Peyer's patch (tissue), 4 donors: ENCODE results near the gene LRRC9. TPM values are rescaled to one million over a fixed set of nuclear protein-coding genes. Genes with fewer than 3 reads are reported as not detected.

Experiments
- DNase-seq, 3 donors: peaks; one replicate each; pipeline ENCODE4 v3.0.0-alpha.2; 2017 to 2019
- H3K27ac ChIP-seq, 4 donors: fragments of 200-600 bp; sonication (generic); one replicate each; pipeline ENCODE4 v1.5.1; 2016 to 2019
- H3K27me3 ChIP-seq, 2 donors: fragments of 200-600 bp; sonication (generic); one replicate each; pipeline ENCODE4 v1.5.1; 2019
- H3K36me3 ChIP-seq, 3 donors: fragments of 200-600 bp; sonication (generic); one replicate each; pipeline ENCODE4 v1.5.1; 2016 to 2019
- H3K4me1 ChIP-seq, 4 donors: fragments of 200-600 bp; sonication (generic); one replicate each; pipeline ENCODE4 v1.5.1; 2016 to 2019
- H3K4me3 ChIP-seq, 4 donors: fragments of 200-600 bp; sonication (generic); 1 replicate in 3 of 4; 2 replicates in 1 of 4; pipeline ENCODE4 v1.5.1; 2016 to 2019; ENCODE audit warnings: mild to moderate bottlenecking in 1 of 4
- H3K9me3 ChIP-seq, 4 donors: fragments of 200-600 bp; sonication (generic); one replicate each; pipeline ENCODE4 v1.5.1; 2016 to 2019; ENCODE audit warnings: mild to moderate bottlenecking in 1 of 4
- CTCF ChIP-seq, 6 experiments: fragments of 450-650 bp in 4 of 6; fragments of 200-600 bp in 2 of 6; sonication (generic) in 1 of 6; IDR thresholded peaks; one replicate each; pipeline ENCODE4 v1.5.1; 2017 to 2019; ENCODE audit warnings: antibody characterized with exemption in 6 of 6, mild to moderate bottlenecking in 3 of 6, moderate library complexity in 1 of 6
- POLR2A ChIP-seq, 2 donors: fragments of 450-650 bp; IDR thresholded peaks; one replicate each; pipeline ENCODE4 v1.5.1; 2017; ENCODE audit warnings: antibody characterized with exemption in 2 of 2, mild to moderate bottlenecking in 2 of 2, moderate library complexity in 2 of 2
- total RNA-seq, 4 donors: library from RNA; depleted of rRNA; stranded (reverse); fragments of >200 nt; gene quantifications; one replicate each; pipeline ENCODE4 v1.1.0, GENCODE V29; 2016

The LRRC9 gene
- total RNA-seq, 4 donors from 2014 or later, result 0.27 to 13.4 (median 5.1) TPM; not detected in 1

- Histone ChIP-seq H3K4me3 (no peak overlapping the region), H3K4me1 (no peaks in the 10 kb centered on the region), H3K9me3 (no peaks in the 10 kb centered on the region), H3K36me3 (peaks cover 0 to 6% (median 0%) of the 10 kb centered on the region in 3 donors), H3K27me3 (no peaks in the 10 kb centered on the region), H3K27ac (no peak overlapping the region)
- TF ChIP-seq POLR2A (IDR thresholded peaks at IDR 0.05) (no peak), CTCF (IDR thresholded peaks at IDR 0.05) (no peak)
- DNase-seq, result no peak
These were observed 182.4 kb downstream of the LRRC9 start for GRCh38 chr14:60102389-60102788.

GRCh38 chr14:60106339-60106738 is 186.4 kb downstream of the LRRC9 start:
- Histone ChIP-seq H3K27me3 (no peaks in the 10 kb centered on the region), H3K9me3 (no peaks in the 10 kb centered on the region), H3K27ac (no peak overlapping the region), H3K36me3 (no peaks in the 10 kb centered on the region), H3K4me1 (no peaks in the 10 kb centered on the region), H3K4me3 (no peak overlapping the region)
- no peak for DNase-seq
- TF ChIP-seq POLR2A (IDR thresholded peaks at IDR 0.05) (no peak), CTCF (IDR thresholded peaks at IDR 0.05) (no peak)

DNA sequence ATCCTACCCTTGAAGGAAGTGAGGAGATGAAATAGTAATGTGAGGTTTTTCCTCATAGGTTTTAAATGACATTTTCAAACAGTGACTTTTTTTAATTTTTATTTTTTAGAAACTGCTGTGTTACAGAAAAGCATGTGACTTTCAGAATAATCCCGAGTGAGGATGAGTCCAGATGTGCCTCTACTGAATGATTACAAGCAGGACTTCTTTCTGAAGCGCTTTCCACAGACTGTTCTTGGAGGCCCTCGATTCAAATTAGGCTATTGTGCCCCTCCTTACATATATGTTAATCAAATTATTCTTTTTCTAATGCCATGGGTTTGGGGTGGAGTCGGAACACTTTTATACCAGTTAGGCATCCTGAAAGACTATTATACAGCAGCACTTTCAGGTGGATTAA is 187.5 kb downstream of the LRRC9 start:
- Histone ChIP-seq H3K36me3 (no peaks in the 10 kb centered on the region), H3K9me3 (no peaks in the 10 kb centered on the region), H3K27ac (no peak overlapping the region), H3K27me3 (no peaks in the 10 kb centered on the region), H3K4me3 (no peak overlapping the region), H3K4me1 (no peaks in the 10 kb centered on the region)
- DNase-seq, result no peak
- no peak for TF ChIP-seq POLR2A (IDR thresholded peaks at IDR 0.05)
- TF ChIP-seq CTCF (IDR thresholded peaks at IDR 0.05), result no peak

GRCh38 chr14:60111732-60112131 is 191.8 kb downstream of the LRRC9 start:
- Histone ChIP-seq H3K4me3 (no peak overlapping the region), H3K36me3 (peaks cover 0 to 11% (median 0%) of the 10 kb centered on the region in 3 donors), H3K9me3 (no peaks in the 10 kb centered on the region), H3K27me3 (no peaks in the 10 kb centered on the region), H3K27ac (no peak overlapping the region), H3K4me1 (no peaks in the 10 kb centered on the region)
- no peak for TF ChIP-seq POLR2A (IDR thresholded peaks at IDR 0.05)
- no peak for DNase-seq

Other genes starting within 250 kb of the LRRC9 start
- 1 to 10 TPM; 5.0 to 7.0 (median 5.7) TPM for gene RTN1, start 49.4 kb upstream of the LRRC9 start, total RNA-seq
- 10 to 100 TPM; 42.2 to 60.2 (median 51.9) TPM for gene PCNX4, start 171.8 kb downstream of the LRRC9 start, total RNA-seq
- gene DHRS7, start 245.3 kb downstream of the LRRC9 start, total RNA-seq, result 1,000 to 10,000 TPM in 1 of 4 donors, 100 to 1,000 TPM in 2, 10 to 100 TPM in 1; 18.2 to 1,170 (median 337) TPM